ENCODE results near the gene KANK2. TPM values are rescaled to one million over a fixed set of nuclear protein-coding genes. Genes with fewer than 3 reads are reported as not detected.

The KANK2 gene
- total and polyA plus RNA-seq, 2 of the 13 experiments (the other 11 are each of a cell fraction or from before 2014, with no cell fraction given), result 5.7 to 12.9 TPM

DNA sequence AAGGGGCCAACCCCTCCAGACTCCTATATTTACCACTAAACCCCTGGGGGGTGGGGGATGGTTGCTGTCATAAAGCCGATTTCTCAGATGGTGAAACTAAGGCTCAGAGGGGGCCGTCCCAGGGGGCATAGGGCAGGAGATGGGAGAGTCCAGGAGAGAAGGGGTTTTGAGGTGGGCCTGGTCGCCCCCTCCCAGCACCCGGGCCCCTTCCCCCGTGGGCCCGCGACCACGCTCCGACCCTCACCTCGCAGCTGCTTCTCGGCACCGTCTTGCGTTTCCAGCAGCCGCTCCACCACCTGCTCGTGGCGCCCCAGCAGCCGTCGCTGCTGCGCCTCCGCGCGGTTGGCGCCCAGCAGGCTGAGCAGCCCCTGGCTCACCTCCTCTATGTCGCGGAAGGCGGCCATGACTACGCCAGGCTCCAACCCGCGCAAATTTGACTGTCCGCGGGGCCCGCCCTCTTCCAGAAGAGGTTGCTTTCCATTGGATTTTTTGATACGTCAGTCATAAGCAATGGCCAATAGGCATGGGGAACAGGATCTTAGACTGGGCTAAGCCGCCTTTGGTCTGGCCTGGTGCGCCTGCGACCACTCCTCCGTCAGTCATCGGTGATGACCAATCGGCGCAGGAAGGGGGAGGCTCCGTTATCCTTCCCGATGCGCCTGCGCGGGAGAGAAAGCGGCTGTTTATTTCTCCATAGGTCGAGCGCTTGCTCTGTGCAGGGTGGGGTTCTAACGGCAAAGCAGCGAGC is 41.8 kb downstream of the KANK2 start, which contains the start of gene SPC24 (continued):
- TF ChIP-seq ZHX2 (IDR thresholded peaks at IDR 0.05; ENCODE audit: low read depth), result no peak
- no peak for TF ChIP-seq ZHX2 (CRISPR knock-in tag; IDR thresholded peaks at IDR 0.05; ENCODE audit: borderline replicate concordance)
- TF ChIP-seq, protein P1, sequence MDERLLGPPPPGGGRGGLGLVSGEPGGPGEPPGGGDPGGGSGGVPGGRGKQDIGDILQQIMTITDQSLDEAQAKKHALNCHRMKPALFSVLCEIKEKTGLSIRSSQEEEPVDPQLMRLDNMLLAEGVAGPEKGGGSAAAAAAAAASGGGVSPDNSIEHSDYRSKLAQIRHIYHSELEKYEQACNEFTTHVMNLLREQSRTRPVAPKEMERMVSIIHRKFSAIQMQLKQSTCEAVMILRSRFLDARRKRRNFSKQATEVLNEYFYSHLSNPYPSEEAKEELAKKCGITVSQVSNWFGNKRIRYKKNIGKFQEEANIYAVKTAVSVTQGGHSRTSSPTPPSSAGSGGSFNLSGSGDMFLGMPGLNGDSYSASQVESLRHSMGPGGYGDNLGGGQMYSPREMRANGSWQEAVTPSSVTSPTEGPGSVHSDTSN (CRISPR knock-in tag; IDR thresholded peaks at IDR 0.05), result peak; percentile 97
- no peak for TF ChIP-seq NPAS2 (CRISPR knock-in tag; IDR thresholded peaks at IDR 0.05; ENCODE audit: borderline replicate concordance)
- peak; percentile 61; the same call in 1 of the 2 replicates for TF ChIP-seq SALL1 (CRISPR knock-in tag; IDR thresholded peaks at IDR 0.05)
- no peak for TF ChIP-seq ARNT (IDR thresholded peaks at IDR 0.05)
- TF ChIP-seq, protein P2, sequence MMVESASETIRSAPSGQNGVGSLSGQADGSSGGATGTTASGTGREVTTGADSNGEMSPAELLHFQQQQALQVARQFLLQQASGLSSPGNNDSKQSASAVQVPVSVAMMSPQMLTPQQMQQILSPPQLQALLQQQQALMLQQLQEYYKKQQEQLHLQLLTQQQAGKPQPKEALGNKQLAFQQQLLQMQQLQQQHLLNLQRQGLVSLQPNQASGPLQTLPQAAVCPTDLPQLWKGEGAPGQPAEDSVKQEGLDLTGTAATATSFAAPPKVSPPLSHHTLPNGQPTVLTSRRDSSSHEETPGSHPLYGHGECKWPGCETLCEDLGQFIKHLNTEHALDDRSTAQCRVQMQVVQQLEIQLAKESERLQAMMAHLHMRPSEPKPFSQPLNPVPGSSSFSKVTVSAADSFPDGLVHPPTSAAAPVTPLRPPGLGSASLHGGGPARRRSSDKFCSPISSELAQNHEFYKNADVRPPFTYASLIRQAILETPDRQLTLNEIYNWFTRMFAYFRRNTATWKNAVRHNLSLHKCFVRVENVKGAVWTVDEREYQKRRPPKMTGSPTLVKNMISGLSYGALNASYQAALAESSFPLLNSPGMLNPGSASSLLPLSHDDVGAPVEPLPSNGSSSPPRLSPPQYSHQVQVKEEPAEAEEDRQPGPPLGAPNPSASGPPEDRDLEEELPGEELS (CRISPR knock-in tag; IDR thresholded peaks at IDR 0.05), result no peak
- TF ChIP-seq NFKBIZ (CRISPR knock-in tag; IDR thresholded peaks at IDR 0.05), result no peak
- no peak for TF ChIP-seq ZNF451 (CRISPR knock-in tag; IDR thresholded peaks at IDR 0.05)
- no peak for TF ChIP-seq KLF15 (CRISPR knock-in tag; IDR thresholded peaks at IDR 0.05; ENCODE audit: borderline replicate concordance)
- TF ChIP-seq SNAPC2 (CRISPR knock-in tag; IDR thresholded peaks at IDR 0.05), result peak; percentile 73; the same call in 1 of the 2 replicates
- TF ChIP-seq ZBTB8A (CRISPR knock-in tag; IDR thresholded peaks at IDR 0.05; ENCODE audit: borderline replicate concordance, low read depth), result no peak
- TF ChIP-seq, protein P3, sequence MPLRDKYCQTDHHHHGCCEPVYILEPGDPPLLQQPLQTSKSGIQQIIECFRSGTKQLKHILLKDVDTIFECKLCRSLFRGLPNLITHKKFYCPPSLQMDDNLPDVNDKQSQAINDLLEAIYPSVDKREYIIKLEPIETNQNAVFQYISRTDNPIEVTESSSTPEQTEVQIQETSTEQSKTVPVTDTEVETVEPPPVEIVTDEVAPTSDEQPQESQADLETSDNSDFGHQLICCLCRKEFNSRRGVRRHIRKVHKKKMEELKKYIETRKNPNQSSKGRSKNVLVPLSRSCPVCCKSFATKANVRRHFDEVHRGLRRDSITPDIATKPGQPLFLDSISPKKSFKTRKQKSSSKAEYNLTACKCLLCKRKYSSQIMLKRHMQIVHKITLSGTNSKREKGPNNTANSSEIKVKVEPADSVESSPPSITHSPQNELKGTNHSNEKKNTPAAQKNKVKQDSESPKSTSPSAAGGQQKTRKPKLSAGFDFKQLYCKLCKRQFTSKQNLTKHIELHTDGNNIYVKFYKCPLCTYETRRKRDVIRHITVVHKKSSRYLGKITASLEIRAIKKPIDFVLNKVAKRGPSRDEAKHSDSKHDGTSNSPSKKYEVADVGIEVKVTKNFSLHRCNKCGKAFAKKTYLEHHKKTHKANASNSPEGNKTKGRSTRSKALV (CRISPR knock-in tag; IDR thresholded peaks at IDR 0.05), result no peak
- peak; percentile 83; the same call in 1 of the 2 replicates for TF ChIP-seq YEATS4 (CRISPR knock-in tag; IDR thresholded peaks at IDR 0.05; ENCODE audit: borderline replicate concordance)
- no peak for TF ChIP-seq JDP2 (CRISPR knock-in tag; IDR thresholded peaks at IDR 0.05; ENCODE audit: borderline replicate concordance)
- peak; percentile 23 for TF ChIP-seq AGO2 (optimal IDR thresholded peaks at IDR 0.05; ENCODE audit: low read depth, low read length)
- no peak; the same call in 1 of the 2 replicates for TF ChIP-seq THRA (CRISPR knock-in tag; IDR thresholded peaks at IDR 0.05; ENCODE audit: borderline replicate concordance)

All from HepG2 (cell line).